GM21786 (cell line): Measurements from ENCODE around the gene KIAA0513.

ENCODE experiments used
- ATAC-seq: cut with Tn5 transposase; IDR thresholded peaks from one replicate; pipeline ENCODE4 v1.9.1; 2021; ENCODE audit not compliant: unreplicated experiment

Gene KIAA0513

DNA sequence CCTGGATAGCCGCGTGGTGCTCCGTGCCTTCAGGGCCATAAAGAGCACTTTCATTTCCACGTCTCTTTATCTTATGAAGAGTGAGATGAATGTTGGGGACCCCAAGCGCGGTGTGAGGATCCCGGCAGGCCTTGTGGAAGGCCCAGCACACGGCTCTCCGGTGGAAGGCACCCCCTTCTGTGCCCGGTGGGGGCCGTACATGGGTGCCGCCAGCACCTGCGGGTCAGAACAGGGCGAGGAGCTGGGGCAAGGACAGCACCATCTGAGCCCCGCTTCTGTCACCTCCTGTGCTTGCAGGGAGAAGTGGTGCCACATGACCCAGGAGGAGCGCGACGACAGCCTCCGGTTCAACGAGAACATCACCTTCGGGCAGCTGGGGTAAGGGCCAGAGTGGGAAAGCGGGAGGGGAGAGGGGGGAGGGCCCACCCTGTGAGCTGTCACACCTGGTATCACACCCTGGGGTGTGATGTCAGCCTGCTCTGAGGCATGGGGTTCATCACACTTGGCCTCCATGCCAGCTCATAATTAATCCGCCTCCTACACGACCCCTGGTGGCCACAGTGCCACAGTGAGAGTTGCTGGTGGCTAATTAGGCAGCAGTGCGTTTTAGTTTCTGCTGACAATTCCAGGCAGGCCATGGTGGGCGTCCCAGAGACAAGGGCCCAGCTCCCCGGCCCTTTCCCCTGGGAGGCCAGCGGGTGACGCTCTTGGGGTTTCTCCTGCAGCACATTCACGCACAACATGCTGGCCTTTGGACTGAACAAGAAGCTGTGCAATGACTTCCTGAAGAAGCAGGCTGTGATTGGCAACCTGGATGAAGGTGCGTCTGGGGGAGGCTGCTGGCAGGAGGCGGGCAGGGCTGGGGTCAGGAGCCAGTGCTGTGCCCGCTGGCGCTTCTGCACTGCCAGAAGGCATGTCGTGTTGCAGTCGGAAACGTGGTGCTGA, 59.0 kb downstream of the KIAA0513 start:
- ATAC-seq = no peak

GRCh38 chr16:85087899-85088569, 60.4 kb downstream of the KIAA0513 start:
- no peak for ATAC-seq

DNA sequence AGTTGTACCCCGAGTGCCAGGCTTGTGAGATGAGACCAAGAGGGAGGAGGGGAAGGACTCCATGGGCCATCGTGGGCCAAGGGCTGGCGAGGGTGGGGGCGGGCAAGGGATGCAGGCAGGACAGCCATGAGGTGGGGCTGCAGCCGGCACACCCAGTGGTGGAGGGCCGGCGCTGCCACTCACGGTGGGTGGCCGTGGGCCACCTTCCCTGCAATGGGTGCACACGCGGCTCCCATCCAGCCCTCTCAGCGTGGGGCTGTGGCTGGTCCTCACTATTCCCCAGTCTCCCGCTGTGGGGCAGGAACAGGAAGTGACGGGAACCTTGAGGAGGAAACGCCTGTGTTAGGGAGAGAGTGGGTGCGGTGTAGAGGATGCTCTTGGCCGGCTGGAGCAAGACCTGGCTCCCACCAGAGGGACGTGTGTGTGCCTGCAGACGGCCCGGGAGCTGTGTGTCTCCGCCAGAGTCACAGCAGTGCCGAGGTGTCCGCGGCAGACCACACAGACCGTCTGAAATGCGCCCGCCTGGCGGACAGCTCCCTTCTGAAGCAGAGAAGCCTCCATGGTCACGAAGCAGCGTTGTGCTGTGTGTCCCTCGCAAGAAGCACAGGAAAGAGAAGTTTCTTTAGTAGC, 61.1 kb downstream of the KIAA0513 start:
- ATAC-seq = no peak

GRCh38 chr16:85089525-85089924, 61.9 kb downstream of the KIAA0513 start:
- ATAC-seq = no peak

DNA sequence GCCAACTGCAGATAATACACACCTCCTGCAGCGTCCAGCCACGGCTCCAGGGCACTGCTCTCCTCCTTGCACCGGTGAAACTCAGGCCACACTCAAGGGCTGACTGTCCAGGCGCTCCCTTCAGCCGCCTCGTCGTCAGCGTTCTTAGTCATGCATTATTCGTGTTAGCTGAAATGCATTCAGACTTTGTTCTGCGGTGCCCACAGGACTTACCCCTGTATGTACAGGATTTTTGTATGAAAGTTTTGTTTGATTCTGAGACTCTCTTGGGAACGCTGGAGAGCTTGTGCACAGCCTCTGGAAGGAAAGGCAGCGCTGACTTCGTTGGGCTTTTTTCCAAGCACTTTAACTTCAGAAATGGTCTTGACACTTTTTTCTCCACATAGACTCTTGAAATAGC, 62.6 kb downstream of the KIAA0513 start:
- no peak for ATAC-seq

GRCh38 chr16:85090873-85091521, 63.4 kb downstream of the KIAA0513 start:
- no peak for ATAC-seq

GRCh38 chr16:85091522-85091910, 63.9 kb downstream of the KIAA0513 start:
- ATAC-seq = no peak

DNA sequence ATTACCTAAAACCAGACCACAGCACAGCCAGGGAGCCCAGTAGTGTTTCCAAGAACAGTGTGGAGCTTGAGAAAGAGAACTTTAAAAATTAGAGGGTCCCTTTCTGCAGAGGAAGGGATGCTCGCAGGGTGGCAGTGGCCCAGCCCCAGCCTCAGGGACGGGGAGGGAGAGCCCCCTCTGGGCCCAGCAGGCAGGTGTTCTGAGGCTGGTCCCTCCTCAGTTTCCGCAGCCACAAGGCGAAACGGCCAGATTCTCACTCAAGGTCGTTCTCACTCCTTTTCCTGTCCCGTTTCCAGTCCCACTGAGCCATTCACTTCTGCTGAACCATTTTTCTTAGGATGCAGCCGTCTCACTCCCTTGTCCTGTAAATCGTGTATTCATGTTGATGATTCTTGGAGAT, 64.7 kb downstream of the KIAA0513 start:
- ATAC-seq = no peak

- no peak for ATAC-seq
Observed at GRCh38 chr16:85092851-85093250, 65.3 kb downstream of the KIAA0513 start.

DNA sequence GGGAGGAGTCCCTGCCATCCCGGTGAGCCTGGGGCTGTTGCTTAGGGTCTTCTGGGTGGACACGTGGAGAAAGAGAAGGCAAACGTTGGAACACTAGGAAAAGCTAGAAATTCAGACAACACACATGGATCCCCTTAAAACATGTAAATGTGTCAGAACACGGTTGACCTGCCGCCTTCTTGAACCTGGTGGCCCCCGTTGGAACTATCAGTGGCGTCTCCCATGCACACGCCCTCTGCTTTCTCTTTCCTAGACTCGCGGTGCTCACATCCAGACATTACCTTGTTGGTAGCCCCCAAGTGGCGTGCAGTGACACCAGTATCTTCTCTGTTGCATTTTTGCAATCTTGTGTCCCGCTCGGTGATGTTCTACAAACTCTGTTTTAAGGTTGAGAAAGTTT, 66.1 kb downstream of the KIAA0513 start:
- ATAC-seq = no peak

DNA sequence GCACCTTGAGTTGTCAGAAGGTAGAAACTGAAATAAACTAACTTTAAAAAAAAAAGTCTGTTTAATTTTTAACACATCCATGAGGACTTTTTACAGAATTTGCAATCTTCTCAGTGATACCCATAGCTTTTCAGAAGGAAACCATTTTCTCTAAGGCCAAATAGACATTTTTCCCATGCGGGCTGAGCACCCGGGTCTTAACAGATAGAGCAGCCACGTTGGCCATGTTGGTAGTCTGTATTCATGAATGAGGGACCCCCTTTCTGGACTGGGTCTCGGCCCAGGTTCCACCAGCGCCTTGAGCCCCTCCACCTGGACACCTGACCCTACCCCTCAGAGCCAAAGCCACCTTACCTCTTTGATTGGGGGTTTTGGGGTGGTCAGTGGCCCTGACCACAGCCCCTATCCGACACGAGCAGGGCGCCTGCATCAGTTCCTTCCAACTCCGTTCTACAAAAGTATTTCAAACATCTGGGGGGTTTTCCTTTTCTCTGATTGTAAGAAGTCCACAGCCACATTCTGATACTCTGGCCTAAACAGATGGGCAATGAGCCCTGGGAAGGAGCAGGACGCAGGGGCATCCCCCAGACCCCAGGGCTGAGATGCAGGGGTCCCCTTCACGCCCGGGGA, 66.7 kb downstream of the KIAA0513 start:
- ATAC-seq = no peak

DNA sequence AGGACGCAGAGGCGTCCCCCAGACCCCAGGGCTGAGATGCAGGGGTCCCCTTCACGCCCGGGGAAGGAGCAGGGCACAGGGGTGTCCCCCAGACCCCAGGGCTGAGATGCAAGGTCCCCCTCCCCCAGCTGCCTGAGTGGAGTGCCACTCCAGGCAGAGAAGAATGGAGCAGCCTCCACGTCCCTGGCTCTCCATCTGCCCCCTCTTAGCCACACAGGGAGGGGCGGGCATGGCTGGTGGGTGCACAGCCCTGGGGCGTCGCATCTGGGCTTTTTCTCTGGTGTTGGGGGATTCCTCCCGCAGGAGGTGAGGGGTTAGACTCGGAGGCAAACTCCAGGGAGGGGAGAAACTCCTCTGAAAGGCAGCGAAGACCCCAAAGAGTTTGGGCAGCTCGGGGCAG, 67.2 kb downstream of the KIAA0513 start:
- ATAC-seq = no peak

DNA sequence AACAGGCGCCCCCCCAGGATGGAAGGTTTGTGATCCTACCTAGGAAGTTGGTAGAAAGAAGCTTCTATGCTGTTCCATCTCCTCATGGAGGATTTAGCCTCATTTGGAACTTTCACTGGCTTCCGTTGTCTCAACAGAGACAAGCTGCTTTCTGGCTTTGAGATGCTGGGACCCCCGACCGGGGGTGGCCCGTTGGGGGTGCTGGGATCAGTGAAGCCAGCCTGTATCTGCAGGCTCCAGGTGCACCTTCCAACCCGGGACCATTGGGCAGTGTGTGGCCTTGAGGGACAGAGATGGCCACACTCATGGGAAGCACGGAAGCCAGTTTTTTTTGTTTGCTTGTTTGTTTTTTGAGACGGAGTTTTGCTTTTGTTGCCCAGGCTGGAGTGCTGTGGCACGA, 69.3 kb downstream of the KIAA0513 start:
- no peak for ATAC-seq

- no peak for ATAC-seq
Observed at GRCh38 chr16:85098565-85098964, 71.0 kb downstream of the KIAA0513 start.

GRCh38 chr16:85100265-85100664, 72.7 kb downstream of the KIAA0513 start:
- no peak for ATAC-seq

DNA sequence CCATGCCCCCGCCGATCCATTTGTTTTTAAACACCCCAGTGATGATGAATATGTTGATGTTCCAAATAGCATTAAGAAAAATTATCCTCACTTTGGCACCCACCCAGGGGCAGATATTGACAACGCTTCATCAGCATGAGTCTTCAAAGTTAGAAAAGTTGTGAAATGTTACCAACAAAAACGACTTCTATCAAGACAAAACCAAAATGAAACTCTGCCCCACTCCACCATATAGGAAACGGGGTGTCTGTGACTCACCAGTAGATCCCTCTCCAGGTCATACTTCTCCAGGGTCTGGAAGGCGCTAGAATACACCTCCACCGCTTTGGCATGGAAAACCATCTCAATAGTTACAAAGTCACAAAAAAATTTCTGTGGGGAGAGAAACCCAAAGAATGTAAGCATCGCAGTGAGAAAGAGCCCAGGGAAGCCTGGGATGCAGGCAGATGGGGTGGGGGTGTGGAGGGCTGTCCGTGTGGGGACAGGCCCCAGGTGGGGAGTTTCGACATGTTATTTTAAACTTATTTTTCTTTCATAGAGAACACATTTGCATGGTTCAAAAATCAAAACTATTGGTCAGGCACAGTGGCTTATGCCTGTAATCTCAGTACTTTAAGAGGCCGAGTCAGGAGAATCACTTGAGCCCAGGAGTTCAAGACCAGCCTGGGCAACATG, 74.5 kb downstream of the KIAA0513 start:
- ATAC-seq = no peak

- ATAC-seq = no peak
Observed at GRCh38 chr16:85103114-85104079, 75.8 kb downstream of the KIAA0513 start.

GRCh38 chr16:85104147-85104546, 76.6 kb downstream of the KIAA0513 start:
- ATAC-seq = no peak

DNA sequence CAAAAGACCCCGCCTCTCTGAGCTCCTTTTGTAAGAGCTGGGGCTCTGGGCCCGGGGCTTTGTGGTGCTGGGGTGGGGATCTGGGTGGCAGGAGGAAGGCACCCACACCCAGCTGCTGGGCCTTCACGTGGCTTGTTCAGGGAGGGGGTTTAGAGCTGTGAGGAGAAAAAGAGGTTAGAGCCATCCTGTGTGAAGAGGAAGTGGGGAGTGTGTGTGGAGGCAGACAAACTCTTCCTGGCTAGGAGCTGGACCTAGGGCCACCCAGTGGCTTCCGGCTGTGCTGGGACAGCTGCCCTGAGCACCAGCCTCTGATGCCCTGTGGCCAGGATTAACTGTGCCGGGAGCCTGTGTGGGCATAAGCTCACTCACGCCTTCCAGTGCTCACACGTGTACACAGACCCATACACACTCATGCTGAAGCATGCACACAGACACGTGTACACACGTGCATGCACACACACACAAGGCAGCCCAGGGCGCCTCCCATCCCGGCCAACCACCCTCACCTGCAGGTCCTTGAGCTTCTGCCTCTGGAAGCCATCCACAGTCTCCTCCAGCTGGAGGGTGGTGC, 77.3 kb downstream of the KIAA0513 start:
- peak; percentile 83 for ATAC-seq
